Measurements from ENCODE around the gene MPPED2.

DNA sequence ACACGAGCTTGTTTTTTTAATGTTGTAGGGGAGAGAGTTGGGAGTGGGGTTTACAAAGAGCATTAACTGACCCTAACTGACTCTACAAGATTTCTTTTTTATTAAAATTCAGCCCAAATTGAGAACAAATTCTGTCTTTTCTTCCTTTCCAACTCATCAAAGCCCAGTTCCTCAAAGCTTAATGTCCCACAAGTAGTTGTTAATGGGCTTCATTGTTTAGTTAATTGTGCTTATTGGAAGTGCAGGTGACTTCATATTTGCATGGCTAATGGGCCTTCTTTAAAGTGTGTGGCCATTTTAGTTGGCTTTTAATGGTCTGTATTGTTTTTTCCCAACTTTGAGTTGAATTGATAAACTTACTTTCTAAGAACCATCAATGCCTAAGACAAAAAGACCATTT is 39.8 kb downstream of the MPPED2 start:
- TF ChIP-seq, protein P1, sequence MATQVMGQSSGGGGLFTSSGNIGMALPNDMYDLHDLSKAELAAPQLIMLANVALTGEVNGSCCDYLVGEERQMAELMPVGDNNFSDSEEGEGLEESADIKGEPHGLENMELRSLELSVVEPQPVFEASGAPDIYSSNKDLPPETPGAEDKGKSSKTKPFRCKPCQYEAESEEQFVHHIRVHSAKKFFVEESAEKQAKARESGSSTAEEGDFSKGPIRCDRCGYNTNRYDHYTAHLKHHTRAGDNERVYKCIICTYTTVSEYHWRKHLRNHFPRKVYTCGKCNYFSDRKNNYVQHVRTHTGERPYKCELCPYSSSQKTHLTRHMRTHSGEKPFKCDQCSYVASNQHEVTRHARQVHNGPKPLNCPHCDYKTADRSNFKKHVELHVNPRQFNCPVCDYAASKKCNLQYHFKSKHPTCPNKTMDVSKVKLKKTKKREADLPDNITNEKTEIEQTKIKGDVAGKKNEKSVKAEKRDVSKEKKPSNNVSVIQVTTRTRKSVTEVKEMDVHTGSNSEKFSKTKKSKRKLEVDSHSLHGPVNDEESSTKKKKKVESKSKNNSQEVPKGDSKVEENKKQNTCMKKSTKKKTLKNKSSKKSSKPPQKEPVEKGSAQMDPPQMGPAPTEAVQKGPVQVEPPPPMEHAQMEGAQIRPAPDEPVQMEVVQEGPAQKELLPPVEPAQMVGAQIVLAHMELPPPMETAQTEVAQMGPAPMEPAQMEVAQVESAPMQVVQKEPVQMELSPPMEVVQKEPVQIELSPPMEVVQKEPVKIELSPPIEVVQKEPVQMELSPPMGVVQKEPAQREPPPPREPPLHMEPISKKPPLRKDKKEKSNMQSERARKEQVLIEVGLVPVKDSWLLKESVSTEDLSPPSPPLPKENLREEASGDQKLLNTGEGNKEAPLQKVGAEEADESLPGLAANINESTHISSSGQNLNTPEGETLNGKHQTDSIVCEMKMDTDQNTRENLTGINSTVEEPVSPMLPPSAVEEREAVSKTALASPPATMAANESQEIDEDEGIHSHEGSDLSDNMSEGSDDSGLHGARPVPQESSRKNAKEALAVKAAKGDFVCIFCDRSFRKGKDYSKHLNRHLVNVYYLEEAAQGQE (IDR thresholded peaks at IDR 0.05; ENCODE audit: low read depth) = no peak
- TF ChIP-seq, protein P2, sequence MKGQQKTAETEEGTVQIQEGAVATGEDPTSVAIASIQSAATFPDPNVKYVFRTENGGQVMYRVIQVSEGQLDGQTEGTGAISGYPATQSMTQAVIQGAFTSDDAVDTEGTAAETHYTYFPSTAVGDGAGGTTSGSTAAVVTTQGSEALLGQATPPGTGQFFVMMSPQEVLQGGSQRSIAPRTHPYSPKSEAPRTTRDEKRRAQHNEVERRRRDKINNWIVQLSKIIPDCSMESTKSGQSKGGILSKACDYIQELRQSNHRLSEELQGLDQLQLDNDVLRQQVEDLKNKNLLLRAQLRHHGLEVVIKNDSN (IDR thresholded peaks at IDR 0.05) = no peak
- TF ChIP-seq TCF12 (IDR thresholded peaks at IDR 0.05; ENCODE audit: low read depth) = no peak
- no peak for TF ChIP-seq EP300 (IDR thresholded peaks at IDR 0.05; ENCODE audit: borderline replicate concordance)
- no peak for TF ChIP-seq EGR1 (IDR thresholded peaks at IDR 0.05)
- no peak for TF ChIP-seq RAD21 (IDR thresholded peaks at IDR 0.05; ENCODE audit: low read depth)
- TF ChIP-seq, protein P3, sequence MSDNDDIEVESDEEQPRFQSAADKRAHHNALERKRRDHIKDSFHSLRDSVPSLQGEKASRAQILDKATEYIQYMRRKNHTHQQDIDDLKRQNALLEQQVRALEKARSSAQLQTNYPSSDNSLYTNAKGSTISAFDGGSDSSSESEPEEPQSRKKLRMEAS (IDR thresholded peaks at IDR 0.05) = no peak
- TF ChIP-seq FOXM1 (IDR thresholded peaks at IDR 0.05; ENCODE audit: borderline replicate concordance, low read depth) = no peak
- TF ChIP-seq TAF1 (IDR thresholded peaks at IDR 0.05; ENCODE audit: low read depth) = no peak
- TF ChIP-seq CREB1 (IDR thresholded peaks at IDR 0.05; ENCODE audit: low read depth) = no peak
- no peak for TF ChIP-seq CEBPB (IDR thresholded peaks at IDR 0.05)
- no peak for TF ChIP-seq YY1 (IDR thresholded peaks at IDR 0.05; ENCODE audit: low read depth)
- TF ChIP-seq ZBTB7A (IDR thresholded peaks at IDR 0.05; ENCODE audit: low read depth) = no peak
- no peak for TF ChIP-seq NFIC (IDR thresholded peaks at IDR 0.05)

All from Ishikawa (cell line).